K562 (cell line): Measurements from ENCODE around the gene IMMP2L.

ENCODE experiments used
- CHD2 ChIP-seq: IDR thresholded peaks from 2 replicates; pipeline ENCODE4 v1.6.1; 2011; ENCODE audit warnings: low read depth, low read length
- POLR2AphosphoS5 ChIP-seq: IDR thresholded peaks from 2 replicates; pipeline ENCODE4 v1.6.1; 2011; ENCODE audit warnings: mild to moderate bottlenecking, low read depth, low read length, moderate library complexity; ENCODE audit not compliant: control insufficient read depth, insufficient read depth
- TF ChIP-seq, protein P1 (sequence below), 3 experiments: IDR thresholded peaks in 2 of 3; conservative IDR thresholded peaks in 1 of 3; 2 replicates each; pipeline ENCODE4 v1.5.1; 2011 to 2012; ENCODE audit warnings: low read length in 3 of 3, mild to moderate bottlenecking in 3 of 3, control low read depth in 2 of 3, improper control_type of control experiment in 1 of 3, inconsistent platforms in 1 of 3, low read depth in 1 of 3, mixed read lengths in 1 of 3, moderate library complexity in 1 of 3; ENCODE audit not compliant: insufficient read depth in 2 of 3

DNA sequence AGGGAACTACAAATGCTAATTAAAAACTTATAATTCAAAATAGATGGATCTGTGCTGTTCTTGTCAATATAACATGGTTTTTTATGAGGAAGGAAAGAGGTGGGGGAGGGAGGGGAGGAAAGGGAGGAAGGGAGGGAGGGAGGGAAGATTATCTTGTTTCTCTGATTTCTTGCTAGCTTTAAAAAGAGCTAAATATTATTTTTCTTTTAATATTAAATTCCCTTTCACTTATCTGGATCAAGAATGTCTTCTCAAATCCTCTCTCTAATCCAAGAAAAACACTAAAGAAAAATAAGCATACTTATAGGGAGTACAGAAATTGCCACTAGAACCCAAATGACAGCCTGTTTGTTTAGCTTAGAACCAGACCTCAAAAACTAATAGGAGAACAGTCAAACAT lies 416.2 kb downstream of the IMMP2L start:
- TF ChIP-seq, protein P1, sequence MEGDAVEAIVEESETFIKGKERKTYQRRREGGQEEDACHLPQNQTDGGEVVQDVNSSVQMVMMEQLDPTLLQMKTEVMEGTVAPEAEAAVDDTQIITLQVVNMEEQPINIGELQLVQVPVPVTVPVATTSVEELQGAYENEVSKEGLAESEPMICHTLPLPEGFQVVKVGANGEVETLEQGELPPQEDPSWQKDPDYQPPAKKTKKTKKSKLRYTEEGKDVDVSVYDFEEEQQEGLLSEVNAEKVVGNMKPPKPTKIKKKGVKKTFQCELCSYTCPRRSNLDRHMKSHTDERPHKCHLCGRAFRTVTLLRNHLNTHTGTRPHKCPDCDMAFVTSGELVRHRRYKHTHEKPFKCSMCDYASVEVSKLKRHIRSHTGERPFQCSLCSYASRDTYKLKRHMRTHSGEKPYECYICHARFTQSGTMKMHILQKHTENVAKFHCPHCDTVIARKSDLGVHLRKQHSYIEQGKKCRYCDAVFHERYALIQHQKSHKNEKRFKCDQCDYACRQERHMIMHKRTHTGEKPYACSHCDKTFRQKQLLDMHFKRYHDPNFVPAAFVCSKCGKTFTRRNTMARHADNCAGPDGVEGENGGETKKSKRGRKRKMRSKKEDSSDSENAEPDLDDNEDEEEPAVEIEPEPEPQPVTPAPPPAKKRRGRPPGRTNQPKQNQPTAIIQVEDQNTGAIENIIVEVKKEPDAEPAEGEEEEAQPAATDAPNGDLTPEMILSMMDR (IDR thresholded peaks at IDR 0.05 in 2 of 3, conservative IDR thresholded peaks at IDR 0.05 in 1 of 3; ENCODE audit: insufficient read depth in 2 of 3, low read depth in 1 of 3, low read length in 3 of 3) = no peak
- no peak for TF ChIP-seq CHD2
- TF ChIP-seq POLR2AphosphoS5 = no peak
